Thyroid gland (tissue), 4 donors: Measurements from ENCODE around the gene PKD1. TPM values are rescaled to one million over a fixed set of nuclear protein-coding genes. Genes with fewer than 3 reads are reported as not detected.

Experiments used
- DNase-seq, 2 donors: peaks; one replicate each; pipeline ENCODE4 v3.0.0-alpha.2; 2019
- H3K27ac ChIP-seq, 3 donors: fragments of 200-600 bp; sonication (generic); 1 replicate in 2 of 3; 2 replicates in 1 of 3; pipeline ENCODE4 v1.5.1; 2016 to 2019; ENCODE audit warnings: mild to moderate bottlenecking in 1 of 3, moderate library complexity in 1 of 3
- H3K27me3 ChIP-seq: fragments of 200-600 bp; sonication (generic); one replicate; pipeline ENCODE4 v1.5.1; 2019
- H3K36me3 ChIP-seq, 2 donors: fragments of 200-600 bp; sonication (generic); one replicate each; pipeline ENCODE4 v1.5.1; 2016 to 2019
- H3K4me1 ChIP-seq, 2 donors: fragments of 200-600 bp; sonication (generic); one replicate each; pipeline ENCODE4 v1.5.1; 2017 to 2019
- H3K4me3 ChIP-seq, 3 donors: fragments of 200-600 bp; sonication (generic); replicated peaks in 1 of 3; 1 replicate in 2 of 3; 2 replicates in 1 of 3; pipeline ENCODE4 v1.5.1; 2016; ENCODE audit warnings: mild to moderate bottlenecking in 1 of 3
- H3K9me3 ChIP-seq: fragments of 200-600 bp; sonication (generic); one replicate; pipeline ENCODE4 v1.5.1; 2017
- POLR2A ChIP-seq, 2 donors: fragments of 450-650 bp; IDR thresholded peaks; one replicate each; pipeline ENCODE4 v1.6.1; 2017; ENCODE audit warnings: antibody characterized with exemption in 2 of 2, mild to moderate bottlenecking in 2 of 2, moderate library complexity in 1 of 2
- WGBS, 2 donors: methylation state at CpG; one replicate each; pipeline ENCODE4 v1.1.5; 2017; 5-methylcytosine and 5-hydroxymethylcytosine counted together
- intact Hi-C: fragments of 100-400 bp; cut with DNase I; formaldehyde crosslinking; loops from one replicate; pipeline ENCODE4 v1.15.1; 2023
- total RNA-seq, 4 donors: library from RNA; depleted of rRNA; stranded (reverse); fragments of >200 nt; gene quantifications; one replicate each; pipeline ENCODE4 v1.2.3, GENCODE V29; 2016
- TF ChIP-seq, protein P1 (sequence below), 6 experiments: fragments of 200-600 bp in 3 of 6; fragments of 450-650 bp in 3 of 6; sonication (generic) in 3 of 6; IDR thresholded peaks; one replicate each; pipeline ENCODE4 v1.5.1; 2016 to 2019; ENCODE audit warnings: antibody characterized with exemption in 6 of 6, mild to moderate bottlenecking in 2 of 6, inconsistent platforms in 1 of 6, moderate library complexity in 1 of 6

Gene PKD1
- total RNA-seq, 4 donors from 2014 or later, result 66.9 to 153 (median 87.7) TPM

DNA sequence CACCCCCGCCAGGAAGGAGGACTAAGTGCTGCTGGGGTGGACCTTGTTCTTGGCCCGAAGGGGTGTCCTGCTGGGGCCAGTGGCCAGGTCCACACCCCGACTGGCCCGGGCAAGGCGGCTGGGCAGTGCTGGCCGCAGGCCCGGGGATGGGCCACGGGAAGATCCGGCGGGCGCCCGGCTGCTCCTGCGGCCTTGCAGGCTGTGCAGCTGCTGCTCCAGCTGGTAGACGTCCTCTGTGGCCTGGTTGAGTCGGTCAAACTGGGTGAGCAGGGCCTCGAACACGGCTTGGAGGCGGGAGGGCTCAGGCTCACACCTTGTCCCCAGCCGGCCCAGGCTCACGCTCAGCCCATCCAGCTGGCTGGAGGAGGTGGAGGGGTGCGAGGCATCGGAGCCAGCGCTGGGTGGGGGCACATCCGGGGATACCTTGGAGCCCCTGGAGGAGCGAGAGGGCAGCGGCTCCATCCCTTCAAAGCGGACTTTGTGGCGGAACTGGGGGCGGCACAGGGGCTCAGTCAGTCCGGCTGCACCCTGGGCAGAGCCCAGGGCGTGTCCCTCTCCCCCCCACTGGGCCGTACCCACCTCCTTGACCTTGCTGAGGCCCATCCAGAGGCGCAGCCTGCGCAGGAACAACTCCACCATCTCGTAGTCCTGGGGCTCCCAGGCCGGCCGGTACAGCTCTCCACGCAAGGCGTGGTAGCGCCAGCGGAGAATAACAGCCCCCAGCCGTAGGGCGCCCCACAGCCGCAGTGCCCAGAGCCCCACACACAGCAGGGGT is 45.8 kb downstream of the PKD1 start:
- peaks cover 30 to 37% of the 10 kb centered on the region in 2 donors for H3K36me3 ChIP-seq
- no peak for TF ChIP-seq POLR2A (IDR thresholded peaks at IDR 0.05)
- TF ChIP-seq, protein P1, sequence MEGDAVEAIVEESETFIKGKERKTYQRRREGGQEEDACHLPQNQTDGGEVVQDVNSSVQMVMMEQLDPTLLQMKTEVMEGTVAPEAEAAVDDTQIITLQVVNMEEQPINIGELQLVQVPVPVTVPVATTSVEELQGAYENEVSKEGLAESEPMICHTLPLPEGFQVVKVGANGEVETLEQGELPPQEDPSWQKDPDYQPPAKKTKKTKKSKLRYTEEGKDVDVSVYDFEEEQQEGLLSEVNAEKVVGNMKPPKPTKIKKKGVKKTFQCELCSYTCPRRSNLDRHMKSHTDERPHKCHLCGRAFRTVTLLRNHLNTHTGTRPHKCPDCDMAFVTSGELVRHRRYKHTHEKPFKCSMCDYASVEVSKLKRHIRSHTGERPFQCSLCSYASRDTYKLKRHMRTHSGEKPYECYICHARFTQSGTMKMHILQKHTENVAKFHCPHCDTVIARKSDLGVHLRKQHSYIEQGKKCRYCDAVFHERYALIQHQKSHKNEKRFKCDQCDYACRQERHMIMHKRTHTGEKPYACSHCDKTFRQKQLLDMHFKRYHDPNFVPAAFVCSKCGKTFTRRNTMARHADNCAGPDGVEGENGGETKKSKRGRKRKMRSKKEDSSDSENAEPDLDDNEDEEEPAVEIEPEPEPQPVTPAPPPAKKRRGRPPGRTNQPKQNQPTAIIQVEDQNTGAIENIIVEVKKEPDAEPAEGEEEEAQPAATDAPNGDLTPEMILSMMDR (IDR thresholded peaks at IDR 0.05), result no peak
- H3K27me3 ChIP-seq, result no peaks in the 10 kb centered on the region
- intact Hi-C loops, result no loop called here
- no peaks in the 10 kb centered on the region for H3K9me3 ChIP-seq
- H3K4me3 ChIP-seq, result no peak overlapping the region
- WGBS, 2 donors, result 92 to 95% methylated on average over 15 to 28 of the region's 44 CpGs
- no peak for DNase-seq
- peak overlapping the region; percentile 68 to 84 (median 84) for H3K27ac ChIP-seq
- H3K4me1 ChIP-seq, result peaks cover 12 to 13% of the 10 kb centered on the region in 2 donors

DNA sequence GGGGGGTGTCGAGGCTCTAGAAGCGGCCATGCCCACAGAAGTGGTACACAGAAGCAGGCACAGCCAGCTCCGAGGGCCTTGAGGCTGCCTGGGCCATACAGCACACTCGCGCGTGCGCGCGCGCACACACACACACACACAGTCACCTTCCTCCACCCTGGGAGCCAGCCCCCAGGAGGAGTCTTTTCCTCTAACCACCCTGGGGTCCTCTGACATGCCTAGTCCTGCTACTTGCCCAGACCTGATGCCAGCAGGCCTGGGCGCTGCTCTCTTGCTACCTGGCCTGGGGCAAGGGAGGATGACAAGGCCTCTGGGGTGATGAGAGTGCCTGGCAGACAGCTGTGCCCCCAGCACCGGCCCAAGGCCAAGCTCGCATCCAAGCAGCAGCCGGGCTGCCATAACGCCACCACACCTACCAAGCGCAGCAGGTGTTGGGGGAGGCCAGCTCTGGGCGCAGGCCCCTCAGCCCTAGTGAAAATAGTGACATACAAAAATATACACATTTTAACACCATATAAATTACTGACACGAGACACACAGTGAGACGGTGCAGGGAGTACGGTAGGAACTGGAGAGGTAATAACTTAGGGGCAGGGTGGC is 46.8 kb downstream of the PKD1 start:
- WGBS, 2 donors, result 89 to 93% methylated on average over 20 of the region's 20 CpGs
- DNase-seq, result no peak
- intact Hi-C loops, result no loop called here
- H3K4me1 ChIP-seq, result peaks cover 9 to 13% of the 10 kb centered on the region in 2 donors
- no peak for TF ChIP-seq POLR2A (IDR thresholded peaks at IDR 0.05)
- TF ChIP-seq, protein P1 (IDR thresholded peaks at IDR 0.05), result no peak
- H3K36me3 ChIP-seq, result peaks cover 41 to 45% of the 10 kb centered on the region in 2 donors
- H3K27me3 ChIP-seq, result no peaks in the 10 kb centered on the region
- H3K9me3 ChIP-seq, result no peaks in the 10 kb centered on the region
- no peak overlapping the region for H3K4me3 ChIP-seq
- no peak overlapping the region for H3K27ac ChIP-seq

DNA sequence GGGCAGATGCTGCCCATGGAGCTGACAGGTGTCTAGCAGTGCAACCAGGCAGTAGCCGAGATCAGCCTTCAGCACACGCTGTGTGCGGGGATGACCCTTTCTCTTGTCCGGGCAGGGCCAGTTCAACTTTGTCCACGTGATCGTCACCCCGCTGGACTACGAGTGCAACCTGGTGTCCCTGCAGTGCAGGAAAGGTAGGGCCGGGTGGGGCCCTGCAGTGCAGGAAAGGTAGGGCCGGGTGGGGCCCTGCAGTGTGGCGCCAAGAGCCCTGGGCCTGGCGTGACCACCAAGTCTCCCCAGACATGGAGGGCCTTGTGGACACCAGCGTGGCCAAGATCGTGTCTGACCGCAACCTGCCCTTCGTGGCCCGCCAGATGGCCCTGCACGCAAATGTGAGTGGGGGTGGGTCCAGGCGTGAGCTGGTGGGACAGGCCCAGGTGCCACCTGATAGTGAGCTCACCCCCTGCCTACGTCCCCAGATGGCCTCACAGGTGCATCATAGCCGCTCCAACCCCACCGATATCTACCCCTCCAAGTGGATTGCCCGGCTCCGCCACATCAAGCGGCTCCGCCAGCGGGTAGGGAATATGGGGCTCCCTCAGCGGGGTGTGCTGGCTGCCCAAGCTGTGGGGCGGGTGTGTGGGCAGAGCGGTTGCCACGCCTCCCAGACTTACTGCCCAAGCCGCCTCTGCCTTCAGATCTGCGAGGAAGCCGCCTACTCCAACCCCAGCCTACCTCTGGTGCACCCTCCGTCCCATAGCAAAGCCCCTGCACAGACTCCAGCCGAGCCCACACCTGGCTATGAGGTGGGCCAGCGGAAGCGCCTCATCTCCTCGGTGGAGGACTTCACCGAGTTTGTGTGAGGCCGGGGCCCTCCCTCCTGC is 47.7 kb downstream of the PKD1 start:
- Histone ChIP-seq H3K4me1 (peaks cover 9 to 13% of the 10 kb centered on the region in 2 donors), H3K4me3 (no peak overlapping the region), H3K9me3 (no peaks in the 10 kb centered on the region), H3K27ac (no peak overlapping the region), H3K27me3 (no peaks in the 10 kb centered on the region), H3K36me3 (peaks cover 45 to 48% of the 10 kb centered on the region in 2 donors)
- DNase-seq, result no peak
- TF ChIP-seq, protein P1 (IDR thresholded peaks at IDR 0.05), result no peak
- no peak for TF ChIP-seq POLR2A (IDR thresholded peaks at IDR 0.05)
- WGBS, 2 donors, result 90 to 93% methylated on average over 11 to 28 of the region's 41 CpGs
- intact Hi-C loops, result no loop called here

DNA sequence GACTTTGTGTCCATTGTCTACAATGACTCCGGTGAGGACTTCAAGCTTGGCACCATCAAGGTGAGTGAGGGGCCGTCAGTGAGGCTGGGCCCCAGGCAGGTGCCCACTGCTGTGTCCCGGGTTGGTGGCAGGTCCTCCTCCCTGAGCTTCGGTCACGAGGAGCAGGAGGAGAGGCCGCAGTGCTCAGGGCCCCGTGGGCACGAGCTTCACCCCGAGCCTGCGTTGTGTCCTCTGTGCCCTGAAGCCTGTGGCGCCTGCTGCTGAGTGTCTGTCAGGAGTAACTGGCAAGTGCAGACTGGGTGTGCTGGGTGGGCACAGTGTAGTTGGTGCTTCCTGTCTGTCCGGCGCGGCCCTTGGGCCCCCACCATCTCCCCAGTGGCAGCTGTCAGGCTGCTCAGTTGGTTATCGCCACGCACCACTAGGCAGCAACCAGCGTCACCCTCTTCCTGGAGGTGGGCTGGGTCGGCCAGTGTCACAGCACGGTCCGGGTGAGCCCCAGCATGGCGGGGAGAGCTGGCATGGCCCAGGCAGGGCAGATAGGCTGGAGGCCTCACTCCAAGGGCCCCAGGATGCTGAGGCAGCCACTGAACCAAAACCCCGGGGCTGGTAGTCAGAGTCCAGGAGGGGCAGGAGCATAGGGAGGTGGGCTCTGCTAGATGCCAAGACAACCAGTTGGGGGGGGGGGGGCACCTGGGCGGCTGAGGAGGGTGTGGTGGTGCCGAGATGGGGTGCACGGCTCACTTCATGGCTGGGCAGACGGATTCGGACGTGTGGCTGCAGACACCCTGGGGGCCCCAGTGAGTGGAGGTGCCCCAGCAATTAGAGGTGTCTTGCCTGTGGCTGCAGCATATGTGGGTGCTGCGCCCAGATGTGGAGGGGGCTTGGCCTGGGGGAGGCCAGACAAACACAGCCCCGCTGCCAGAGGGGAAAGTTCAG is 48.6 kb downstream of the PKD1 start:
- intact Hi-C loops, result no loop called here
- H3K27me3 ChIP-seq, result no peaks in the 10 kb centered on the region
- 92 to 94% methylated on average over 17 to 26 of the region's 30 CpGs for WGBS, 2 donors
- TF ChIP-seq POLR2A (IDR thresholded peaks at IDR 0.05), result no peak
- TF ChIP-seq, protein P1 (IDR thresholded peaks at IDR 0.05), result no peak
- peaks cover 52 to 54% of the 10 kb centered on the region in 2 donors for H3K36me3 ChIP-seq
- H3K4me3 ChIP-seq, result no peak overlapping the region
- H3K9me3 ChIP-seq, result no peaks in the 10 kb centered on the region
- H3K4me1 ChIP-seq, result peaks cover 9 to 13% of the 10 kb centered on the region in 2 donors
- no peak for DNase-seq
- H3K27ac ChIP-seq, result no peak overlapping the region
